CD4-positive, alpha-beta T cell treated with Interleukin-4 for 1 hour (primary cell): ENCODE measurements around the gene MAP3K14.
"Not testable (repeated sequence)": the region's sequence is repeated elsewhere in the genome, so short reads cannot be mapped to it uniquely, and the experiment has no call there.

Experiments
- DNase-seq, 2 donors: peaks; one replicate each; pipeline ENCODE4 v3.0.0-alpha.2; 2020 to 2022

Gene MAP3K14

DNA sequence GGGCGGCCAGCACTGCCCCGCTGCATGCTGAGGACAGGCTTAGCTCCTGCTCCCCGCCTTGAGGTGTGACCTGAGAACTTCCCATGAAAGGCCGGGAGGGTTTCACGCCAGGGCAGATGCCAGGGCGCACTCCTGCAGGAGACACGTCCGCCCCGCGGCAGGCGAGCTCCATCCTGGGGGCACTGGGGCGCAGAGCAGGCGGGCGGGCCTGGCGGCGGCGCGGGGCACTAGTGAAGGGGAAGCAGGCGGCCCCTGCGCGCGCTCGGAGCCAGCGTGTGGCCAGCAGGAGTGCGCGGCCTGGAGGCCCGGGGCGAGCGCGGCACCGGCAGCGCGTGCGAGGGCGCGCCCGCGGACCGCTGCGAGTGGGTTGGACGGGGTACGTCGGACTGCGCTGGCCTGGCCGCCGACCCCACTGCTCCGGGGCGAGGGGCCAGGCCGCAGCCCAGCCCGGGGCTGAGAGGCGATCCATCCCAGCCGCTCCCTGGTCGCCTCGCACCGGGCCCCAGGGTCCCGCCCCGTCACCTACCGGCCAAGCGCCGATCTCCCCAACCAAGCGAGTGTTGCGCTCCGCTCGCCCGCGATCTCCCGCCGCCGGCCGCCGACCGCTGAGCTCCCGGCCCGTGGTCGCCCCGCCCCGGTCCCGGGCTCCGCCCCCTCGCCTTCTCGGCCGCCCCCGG lies at the start of gene MAP3K14:
TSS of gene MAP3K14 (minus strand) at position 587 of the 677 bp plus-strand sequence. CDS start 26,275 bp downstream, outside the sequence.
- peak; percentile 68 to 72 for DNase-seq

DNA sequence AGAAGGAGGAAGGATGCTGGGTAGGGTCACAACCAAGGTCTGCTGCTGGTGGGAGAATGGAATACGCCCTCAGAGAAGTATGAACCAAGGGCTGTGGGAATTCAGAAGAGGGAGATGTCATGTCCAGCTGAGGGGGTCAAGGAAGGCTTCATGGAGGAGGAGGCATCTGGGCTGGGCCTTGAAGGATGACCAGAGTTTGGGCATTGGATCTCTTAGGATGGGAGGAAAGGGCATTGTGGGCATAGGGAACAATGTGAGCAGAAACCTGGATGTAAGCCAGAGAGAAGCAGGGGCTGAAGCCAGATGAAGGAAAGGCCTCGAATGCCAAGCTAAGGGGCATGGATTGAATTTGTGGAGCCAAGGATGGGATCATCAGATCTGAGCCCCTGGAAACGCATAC lies 49.2 kb upstream of the MAP3K14 start:
- DNase-seq, result no peak

DNA sequence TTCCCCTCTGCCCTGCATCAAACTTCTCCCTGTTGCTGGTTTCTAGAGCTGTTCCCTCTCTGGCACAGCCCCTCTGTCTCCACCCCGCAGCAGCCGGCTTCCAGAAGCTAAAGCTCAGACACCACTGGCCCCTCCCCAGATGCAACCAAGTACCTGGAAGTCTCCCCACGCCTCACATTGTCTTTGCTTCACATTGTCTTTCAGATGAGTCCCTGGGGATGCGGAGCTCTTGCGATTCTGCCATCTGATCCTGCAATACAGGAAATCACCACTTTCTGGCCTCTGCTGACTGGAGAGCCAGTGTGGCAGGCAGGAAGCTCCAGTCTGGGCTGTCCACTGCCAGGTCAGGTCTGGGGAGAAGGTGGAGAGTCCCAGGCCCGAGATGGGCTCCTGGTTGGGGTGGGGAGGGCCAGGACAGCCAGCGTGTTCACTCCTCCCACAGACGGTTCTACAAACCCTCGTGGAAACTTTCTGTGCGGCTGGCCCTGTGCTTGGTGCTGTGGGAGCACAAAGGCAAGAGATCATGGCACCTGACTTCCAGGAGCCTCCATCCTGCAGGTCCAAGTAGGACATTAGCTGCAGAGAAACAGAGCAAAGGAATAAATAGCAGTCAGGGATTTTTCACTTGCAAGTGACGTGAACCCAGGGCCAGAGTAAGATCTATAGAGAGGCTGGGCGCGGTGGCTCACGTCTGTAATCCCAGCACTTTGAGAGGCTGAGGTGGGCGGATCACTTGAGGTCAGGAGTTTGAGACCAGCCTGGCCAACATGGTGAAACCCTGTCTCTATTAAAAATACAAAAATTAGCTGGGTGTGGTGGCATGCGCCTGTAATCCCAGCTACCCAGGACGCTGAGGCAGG lies 47.9 kb upstream of the MAP3K14 start:
- DNase-seq, result no peak

DNA sequence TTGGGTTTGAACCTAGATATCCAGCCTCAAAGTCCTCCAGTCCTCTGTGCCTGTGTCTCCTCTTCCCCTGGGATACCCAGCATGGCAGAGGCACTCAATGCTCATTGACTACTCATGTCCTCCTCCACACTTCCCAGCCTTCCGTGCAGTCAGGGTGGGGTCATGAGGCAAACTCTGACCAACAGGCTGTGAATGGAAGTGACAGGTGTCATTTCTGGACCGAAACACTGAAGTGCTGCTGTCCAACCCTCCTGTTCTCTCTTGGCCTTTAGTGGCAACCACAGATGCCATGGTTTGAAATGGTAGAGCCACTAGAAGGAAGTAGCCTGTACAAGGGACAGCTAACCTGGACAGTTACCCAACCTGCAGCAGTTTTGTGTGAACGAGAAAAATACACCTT lies 46.7 kb upstream of the MAP3K14 start:
- no peak for DNase-seq

DNA sequence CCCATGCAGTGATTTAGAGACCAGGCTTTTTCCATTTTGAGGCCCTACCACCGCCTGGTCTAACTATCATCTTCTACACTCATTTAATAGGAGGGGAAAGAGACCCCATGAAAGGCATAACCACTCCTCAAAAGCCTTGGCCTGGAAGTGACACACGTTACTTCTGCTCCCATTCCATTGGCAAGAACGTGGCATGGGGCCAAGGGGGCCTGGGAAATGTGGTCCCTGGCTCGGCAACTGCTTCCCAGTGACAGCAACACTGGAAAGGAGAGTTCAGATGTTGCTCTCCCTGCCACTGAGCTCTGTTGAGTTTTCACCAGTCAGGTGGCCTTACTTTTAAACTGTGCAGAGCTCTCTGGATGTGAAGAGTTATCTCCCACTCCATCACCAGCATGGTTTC lies 45.2 kb upstream of the MAP3K14 start:
- no peak for DNase-seq

DNA sequence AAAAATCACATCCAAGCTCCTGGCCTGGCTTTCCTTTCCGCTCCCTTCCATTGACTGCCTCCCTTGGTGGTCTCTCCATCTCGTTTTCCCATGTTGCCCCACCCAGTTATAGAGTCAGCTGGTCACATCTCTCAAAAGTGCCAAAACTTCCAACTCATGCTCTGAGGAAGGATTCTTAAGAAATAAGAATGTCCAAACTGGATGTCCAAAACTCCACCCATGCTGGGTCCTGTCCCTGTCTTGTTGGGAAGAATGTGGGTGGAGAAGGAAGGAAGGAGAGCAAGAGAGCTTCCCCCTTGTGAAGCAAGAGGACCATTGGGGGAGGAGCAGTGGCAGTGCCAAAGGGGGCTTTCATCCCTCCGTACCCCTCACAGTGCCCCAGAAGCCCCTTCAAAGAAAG lies 44.6 kb upstream of the MAP3K14 start:
- no peak for DNase-seq

DNA sequence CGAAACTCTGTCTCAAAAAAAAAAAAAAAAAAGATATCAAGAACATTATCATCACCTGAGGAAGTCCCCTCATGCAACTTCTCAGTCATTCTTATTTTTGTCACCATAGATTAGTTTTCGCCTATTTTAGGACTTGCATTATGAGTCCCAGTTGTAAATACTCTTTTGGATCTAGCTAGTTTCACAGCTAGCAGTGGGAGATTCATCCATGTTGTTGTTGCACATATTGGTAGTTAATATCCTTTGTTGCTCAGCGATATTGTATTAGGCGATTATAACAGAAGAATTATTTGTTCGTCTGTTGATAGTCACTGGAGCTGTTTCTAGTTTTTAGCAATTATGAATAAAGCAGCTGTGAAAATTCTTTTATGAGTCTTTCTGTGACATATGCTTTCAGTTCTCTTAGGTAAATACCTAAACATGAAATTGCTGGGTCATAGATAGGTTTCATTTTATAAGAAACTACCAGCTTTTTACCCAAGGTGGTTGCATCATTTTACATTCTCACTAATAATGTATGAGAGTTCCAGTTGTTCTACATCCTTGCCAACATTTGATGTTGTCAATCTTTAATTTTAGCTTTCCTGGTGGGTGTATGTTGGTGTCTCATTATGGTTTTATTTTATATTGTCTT lies 40.7 kb upstream of the MAP3K14 start:
- DNase-seq, result no peak

DNA sequence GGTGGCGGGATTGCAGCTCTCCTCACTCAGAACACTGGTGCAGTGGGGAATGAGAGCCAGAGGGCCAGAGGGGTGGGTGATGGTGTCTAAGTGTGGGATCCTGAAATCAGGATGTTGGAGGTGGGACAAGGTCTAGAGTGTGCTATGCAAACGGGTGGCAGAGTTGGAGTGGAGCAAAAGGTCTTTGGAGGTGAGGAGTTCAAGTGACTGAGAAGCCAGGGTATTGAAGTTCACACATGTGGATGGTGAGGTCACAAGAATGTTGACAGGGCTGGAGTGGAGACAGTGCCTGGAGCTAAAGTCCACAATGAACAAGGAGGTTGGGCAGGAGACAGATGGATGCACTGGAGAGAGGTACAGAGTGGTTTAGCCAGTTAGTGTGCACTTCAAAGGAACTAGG lies 38.3 kb upstream of the MAP3K14 start:
- DNase-seq, result no peak

DNA sequence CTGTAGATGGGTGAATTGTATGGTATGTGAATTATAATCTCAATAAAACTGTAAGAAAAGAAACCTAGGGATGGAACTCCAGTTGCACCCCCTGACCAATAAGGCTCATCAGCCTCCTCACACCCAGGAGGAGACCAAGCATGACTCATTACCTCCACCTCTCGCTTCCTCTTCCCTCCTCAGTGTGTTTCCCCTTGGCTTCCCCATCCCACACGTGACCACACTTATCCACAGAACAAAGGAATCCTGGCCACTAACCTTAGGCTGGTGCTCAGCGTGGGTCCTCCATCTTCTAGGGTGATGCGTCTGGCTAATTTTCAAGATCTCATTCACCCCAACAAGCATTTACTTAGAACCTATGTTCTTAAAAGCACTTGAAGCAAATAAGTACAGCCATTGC lies 36.2 kb upstream of the MAP3K14 start:
- peak; percentile 15 to 63 for DNase-seq

DNA sequence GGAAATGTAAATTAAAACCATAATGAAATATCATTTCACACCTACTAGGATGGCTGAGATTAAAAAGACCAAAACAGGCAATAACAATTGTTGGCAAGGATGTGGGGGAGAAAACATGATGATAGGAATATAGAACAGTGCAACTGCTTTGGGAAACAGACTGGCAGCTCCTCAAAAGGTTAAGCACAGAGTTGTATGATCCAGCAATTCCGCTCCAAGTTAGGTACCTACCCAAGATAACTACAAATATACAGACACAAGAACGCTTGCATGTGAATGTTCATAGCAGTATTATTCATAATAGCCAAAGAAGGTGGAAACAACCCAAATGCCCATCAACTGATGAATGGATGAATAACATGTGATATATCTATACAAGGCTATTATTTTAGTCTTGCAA lies 35.0 kb upstream of the MAP3K14 start:
- DNase-seq, result no peak

DNA sequence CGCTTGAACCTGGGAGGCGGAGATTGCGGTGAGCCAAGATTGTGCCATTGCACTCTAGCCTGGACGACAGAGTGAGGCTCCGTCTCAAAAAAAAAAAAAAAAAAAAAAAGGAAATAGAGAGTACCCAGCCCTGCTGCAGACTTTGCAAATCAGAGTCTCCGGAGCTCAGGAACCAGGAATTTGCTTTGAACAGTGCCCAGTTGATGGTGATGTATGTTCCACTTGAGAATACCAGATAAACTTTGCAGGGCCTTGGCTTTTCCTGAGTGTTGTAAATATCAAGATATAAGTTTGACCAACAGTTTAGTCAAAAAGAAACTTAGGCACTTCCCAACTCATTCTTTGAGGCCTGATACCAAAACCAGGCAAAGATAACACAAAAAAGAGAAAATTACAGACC lies 30.6 kb upstream of the MAP3K14 start:
- DNase-seq, result no peak

DNA sequence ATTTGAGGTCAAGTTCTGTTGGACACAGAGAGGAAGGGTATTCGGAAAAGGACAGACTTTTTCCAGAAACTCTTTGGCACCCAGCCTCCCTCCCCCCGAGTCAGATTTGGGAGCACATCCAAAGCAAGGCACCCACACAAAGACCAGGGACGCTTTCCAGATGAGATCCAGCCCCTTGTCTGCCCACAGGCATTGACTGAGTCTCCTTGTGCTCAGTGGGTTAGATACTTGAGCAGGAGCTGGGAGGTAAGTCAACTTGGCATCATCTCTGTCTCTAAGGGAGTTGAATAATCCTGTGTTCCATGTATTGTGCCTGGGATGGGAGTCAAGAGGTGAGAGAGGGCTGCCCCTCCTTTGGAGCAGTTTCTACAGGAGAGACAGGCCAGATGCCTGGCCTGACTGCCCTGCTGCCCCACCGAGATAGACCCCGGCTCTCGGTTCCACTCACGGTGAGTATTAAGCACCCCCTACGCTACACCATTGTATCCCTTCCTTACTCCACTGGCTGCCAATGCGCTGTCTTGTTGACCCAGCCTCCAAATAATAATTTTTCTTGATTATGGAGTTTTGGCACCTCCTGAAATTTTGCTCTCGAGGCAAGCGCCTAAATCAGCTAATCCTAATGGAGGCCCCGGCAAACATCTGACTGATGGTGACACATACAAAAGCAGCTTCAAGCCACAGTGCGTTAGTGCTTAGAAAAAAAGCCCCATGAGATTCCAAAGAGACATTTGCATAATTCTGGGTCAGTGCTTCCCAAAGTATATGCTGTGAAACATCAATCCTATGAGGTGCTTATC lies 29.6 kb upstream of the MAP3K14 start:
- no peak for DNase-seq

DNA sequence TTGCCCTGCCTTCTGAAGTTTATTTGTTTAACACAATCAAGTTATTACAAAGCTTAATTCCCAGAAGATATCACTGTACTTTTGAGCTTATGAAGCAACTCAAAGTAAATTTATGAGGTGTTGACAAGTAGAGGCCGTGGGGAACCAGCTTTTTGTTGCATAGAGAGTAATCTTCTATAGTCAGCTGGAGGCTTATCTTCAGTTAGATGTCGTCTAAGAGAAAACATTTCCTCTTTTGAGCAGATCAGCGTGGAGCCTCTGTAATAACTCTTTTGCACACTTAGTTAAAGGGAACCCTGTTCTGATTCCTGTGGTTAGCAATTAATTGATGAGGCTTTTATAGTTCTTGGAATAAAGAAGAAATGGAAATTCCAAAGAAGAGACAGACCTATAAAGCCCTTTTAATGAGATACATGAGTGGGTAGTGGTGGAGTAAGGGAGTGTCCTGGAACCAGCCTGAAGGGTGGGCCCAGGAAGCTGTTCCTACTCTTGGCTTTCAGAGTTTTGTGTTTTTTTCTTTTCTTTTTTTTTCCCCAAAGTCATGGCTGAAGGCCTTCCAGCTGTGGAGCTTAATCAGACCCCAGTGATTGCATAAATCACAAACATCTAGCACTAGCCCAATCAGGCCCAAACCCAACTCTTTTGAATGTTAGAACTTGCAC lies 28.9 kb upstream of the MAP3K14 start:
- no peak for DNase-seq

DNA sequence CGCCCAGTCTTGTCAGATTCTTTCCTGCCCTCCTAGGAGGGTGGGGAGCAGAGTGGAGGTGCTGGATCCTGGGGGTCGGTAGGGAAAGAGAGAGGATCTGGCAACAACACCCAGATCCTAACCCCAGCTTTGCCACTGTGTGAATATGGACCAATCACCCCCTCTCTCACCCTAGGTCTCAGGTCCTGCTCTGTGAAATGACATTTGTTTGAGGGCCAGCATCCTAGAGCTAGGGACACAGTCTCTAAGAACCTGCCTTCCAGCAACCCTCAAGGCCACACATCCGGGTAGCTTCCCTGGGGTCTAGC lies 28.4 kb upstream of the MAP3K14 start:
- no peak for DNase-seq

DNA sequence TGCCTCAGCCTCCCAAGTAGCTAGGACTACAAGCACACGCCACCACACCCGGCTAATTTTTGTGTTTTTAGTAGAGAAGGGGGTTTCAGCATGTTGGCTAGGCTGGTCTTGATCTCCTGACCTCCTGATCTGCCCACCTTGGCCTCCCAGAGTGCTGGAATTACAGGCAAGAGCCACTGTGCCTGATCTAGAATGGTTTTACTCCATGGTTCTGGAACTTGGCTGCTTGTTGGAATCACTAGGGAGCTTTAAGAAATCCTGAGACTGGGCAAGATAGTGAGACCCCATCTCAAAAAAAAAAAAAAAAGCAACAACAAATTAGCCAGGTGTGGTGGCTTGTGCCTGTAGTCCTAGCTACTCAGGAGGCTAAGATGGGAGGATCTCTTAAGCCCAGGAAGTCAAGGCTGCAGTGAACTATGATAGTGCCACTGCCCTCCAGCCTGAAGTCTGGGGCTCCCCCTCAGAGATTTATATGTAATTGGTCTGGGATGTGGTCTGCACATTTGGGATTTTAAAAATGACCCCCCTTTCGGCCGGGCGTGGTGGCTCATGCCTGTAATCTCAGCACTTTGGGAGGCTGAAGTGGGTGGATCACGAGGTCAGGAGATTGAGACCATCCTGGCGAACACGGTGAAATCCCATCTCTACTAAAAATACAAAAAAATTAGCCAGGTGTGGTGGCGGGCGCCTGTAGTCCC lies 27.3 kb upstream of the MAP3K14 start:
- DNase-seq, result not testable (repeated sequence)

DNA sequence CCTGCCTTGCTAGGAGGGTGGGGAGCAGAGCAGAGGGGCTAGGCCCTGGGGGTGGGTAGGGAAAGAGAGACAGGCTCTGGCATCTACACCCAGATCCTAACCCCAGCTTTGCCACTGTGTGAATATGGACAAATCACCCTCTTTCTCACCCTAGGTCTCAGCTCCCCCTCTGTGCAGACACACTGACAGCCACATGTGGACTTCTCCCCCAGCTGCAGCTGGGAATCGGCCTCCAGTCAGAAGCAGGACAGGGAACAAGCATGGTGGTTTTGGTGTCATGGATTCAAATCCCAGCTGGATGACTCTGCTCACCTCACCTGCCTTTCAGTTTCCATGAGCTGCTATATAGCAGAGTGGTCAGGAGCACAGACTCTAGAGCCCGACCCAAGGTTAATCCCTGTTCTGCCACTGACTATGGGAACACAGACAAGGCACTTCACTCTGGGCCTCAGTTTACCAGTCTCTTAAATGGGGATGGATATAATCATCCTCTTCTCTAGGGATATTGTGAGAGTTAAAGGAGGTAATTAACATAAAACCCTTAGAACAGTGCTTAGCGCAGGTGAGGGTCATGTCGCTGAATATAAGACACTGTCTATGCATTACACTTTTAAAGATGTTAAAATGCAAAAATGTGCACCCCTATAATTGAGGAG lies 26.2 kb upstream of the MAP3K14 start:
- no peak for DNase-seq

DNA sequence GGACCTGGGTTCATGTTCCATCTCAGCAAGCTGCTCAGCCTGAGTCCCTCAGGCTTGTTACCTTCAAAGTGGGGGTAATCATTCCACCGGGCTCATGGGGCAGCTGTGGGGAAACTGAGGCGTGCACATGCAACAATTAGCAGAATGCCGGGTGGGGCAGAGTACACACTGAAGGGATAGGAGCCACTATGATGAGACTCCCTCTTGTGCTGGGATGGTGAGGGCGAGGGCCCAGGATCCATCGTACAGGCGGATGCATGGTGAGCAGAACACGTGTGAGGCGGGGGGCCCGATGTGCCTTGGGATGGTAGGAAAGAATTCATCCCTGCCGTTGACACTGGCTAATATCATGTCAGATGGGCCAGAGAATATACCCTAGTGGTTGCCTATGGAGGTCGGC lies 25.5 kb upstream of the MAP3K14 start:
- no peak for DNase-seq

DNA sequence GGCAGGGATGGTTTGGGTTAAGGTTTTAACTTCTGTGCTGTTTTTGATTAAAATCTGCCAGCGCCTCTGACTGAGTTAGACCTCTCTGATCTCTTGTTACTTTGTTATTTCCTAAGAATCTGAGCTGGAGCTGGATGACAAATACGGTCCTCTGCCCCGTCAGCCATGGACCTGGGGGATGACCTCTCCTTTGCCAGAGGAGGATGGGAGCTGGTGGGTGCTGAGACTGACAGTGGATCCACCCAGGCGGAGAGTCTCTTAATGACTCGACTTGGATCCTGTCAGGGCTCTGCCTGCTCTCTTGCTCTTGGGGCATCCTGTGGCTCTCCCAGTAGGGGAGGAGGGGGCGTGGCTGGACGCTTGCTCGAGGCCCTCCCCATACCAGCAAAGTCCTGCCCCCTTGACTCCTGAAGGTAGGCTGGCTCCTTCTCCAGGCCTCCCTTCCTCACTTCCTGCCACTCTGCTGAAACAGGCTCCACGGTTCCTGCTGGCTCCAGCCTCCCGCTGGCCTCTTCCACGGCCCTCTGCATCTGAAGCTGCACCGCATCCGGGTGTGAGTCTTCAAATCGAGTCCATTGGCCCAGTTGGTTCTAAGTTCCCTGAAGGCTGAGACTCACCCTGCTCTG lies 24.8 kb upstream of the MAP3K14 start:
- no peak for DNase-seq

DNA sequence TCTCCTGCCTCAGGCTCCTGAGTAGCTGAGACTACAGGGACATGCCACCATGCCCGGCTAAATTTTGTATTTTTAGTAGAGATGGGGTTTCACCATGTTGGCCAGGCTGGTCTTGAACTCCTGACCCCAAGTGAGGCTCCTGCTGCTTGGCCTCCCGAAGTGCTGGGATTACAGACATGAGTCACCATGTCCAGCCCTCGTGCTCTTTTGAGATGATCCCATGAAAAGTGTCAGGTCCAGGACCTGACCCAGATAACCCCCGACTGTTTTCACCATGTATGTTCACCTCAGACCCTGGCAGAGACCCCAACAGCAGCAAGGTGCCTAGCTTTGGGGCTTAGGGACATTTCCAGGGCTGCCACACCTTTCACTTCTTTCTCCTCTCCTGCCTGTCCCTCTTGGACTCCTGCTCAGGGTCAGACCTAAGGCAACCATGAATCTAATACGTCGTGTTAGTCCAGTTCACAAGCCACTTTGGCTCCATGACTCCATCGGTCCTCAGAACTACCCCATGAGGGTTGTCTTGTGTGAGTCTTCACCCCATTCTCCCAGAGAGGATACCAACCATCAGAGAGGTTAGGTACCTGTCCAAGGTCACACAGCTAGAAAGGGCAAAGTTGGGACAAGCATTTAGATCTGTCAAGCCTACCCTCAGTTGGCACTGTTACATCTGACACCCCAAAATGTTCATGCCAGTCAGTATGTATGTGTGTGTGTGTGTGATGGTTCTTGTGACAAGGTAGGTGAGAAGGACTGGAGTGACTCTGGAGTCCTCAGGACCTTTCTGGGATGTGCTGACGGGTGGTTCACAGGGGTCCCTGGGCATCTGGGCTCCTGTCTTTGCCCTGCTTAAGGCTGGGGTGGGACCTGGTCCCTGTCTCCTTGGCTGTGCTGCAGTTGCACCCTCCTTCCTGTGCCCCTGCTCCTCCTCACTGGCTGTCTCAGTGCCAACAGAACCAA lies 23.1 kb upstream of the MAP3K14 start:
- no peak for DNase-seq
